HepG2 (cell line): Measurements from ENCODE around the gene SLIT1. TPM values are rescaled to one million over a fixed set of nuclear protein-coding genes. Genes with fewer than 3 reads are reported as not detected.

Experiments
- ATAC-seq: fragments of 200-7000 bp; cut with Tn5 transposase; 3 replicates; pipeline ENCODE4 v1.9.1; 2020; ENCODE audit warnings: mild to moderate bottlenecking, moderate library complexity
- BruUV-seq: library from RNA; stranded (reverse); fragments of 400-500 nt; replicated peaks from 2 replicates; lab custom pipeline; 2021; lab: Mats Ljungman, UMichigan
- CTCF ChIA-PET: fragments of 300-600 bp; formaldehyde crosslinking; extraction: SDS; loops from one replicate; lab custom pipeline; 2021; ENCODE audit warnings: low total read pairs, inconsistent platforms, low intra/inter-chr PET ratio; lab: Yijun Ruan, JAX
- POLR2A ChIA-PET: fragments of 350-600 bp; sonication (Branson Sonifier 250); formaldehyde crosslinking; loops from one replicate; lab custom pipeline; 2020; ENCODE audit warnings: antibody characterized with exemption, inconsistent platforms; lab: Yijun Ruan, JAX
- DNase-seq: peaks from one replicate; pipeline ENCODE4 v3.0.0-alpha.2; 2015; ENCODE audit warnings: low spot score
- FAIRE-seq: peaks from 3 replicates; lab custom pipeline; 2011; peaks lifted over from hg19 to GRCh38; lab: Jason Lieb, UNC
- H2AFZ ChIP-seq: one replicate; pipeline ENCODE4 v1.6.1; 2011; ENCODE audit warnings: low read length, inconsistent platforms
- H3K27ac ChIP-seq: fragments of 300-600 bp; 3 replicates; pipeline ENCODE4 v1.8.0; 2011; ENCODE audit warnings: mixed run types, mild to moderate bottlenecking, mixed read lengths, low read length, inconsistent platforms; ENCODE audit not compliant: insufficient read depth; ENCODE audit errors: extremely low read length
- H3K27me3 ChIP-seq, 2 experiments: fragments of 200-600 bp in 1 of 2; 2 replicates in 1 of 2; 3 replicates in 1 of 2; pipeline versions ENCODE4 v1.6.0 to v1.8.0; 2011; ENCODE audit warnings: low read length in 2 of 2, mild to moderate bottlenecking in 2 of 2, moderate library complexity in 2 of 2, inconsistent platforms in 1 of 2; ENCODE audit not compliant: insufficient read depth in 2 of 2, control insufficient read depth in 1 of 2
- H3K36me3 ChIP-seq, 2 experiments: fragments of 200-600 bp in 1 of 2; replicated peaks in 1 of 2; 2 replicates in 1 of 2; 3 replicates in 1 of 2; pipeline versions ENCODE4 v1.5.1 to v1.8.0; 2011; ENCODE audit warnings: low read length in 2 of 2, inconsistent platforms in 1 of 2; ENCODE audit not compliant: insufficient read depth in 2 of 2, control insufficient read depth in 1 of 2
- H3K4me1 ChIP-seq: 2 replicates; pipeline ENCODE4 v1.5.1; 2012; ENCODE audit warnings: low read length, inconsistent platforms; ENCODE audit not compliant: insufficient read depth
- H3K4me2 ChIP-seq: 2 replicates; pipeline ENCODE4 v1.6.0; 2011; ENCODE audit warnings: low read depth, low read length, inconsistent platforms
- H3K4me3 ChIP-seq, 3 experiments: fragments of 200-600 bp in 1 of 3; sonication (generic), shearing (Covaris generic) in 1 of 3; replicated peaks in 1 of 3; 2 replicates each; pipeline ENCODE4 v1.5.1; 2011 to 2016; ENCODE audit warnings: low read length in 3 of 3, inconsistent platforms in 2 of 3, low read depth in 2 of 3, mild to moderate bottlenecking in 2 of 3, control low read depth in 1 of 3, mixed read lengths in 1 of 3; ENCODE audit not compliant: insufficient read depth in 1 of 3
- H3K79me2 ChIP-seq: one replicate; pipeline ENCODE4 v1.6.1; 2011; ENCODE audit warnings: low read length, inconsistent platforms; ENCODE audit not compliant: insufficient read depth
- H3K9ac ChIP-seq: 2 replicates; pipeline ENCODE4 v1.6.0; 2011; ENCODE audit warnings: mild to moderate bottlenecking, low read depth, low read length, inconsistent platforms; ENCODE audit not compliant: insufficient read depth
- H3K9me3 ChIP-seq: 2 replicates; pipeline ENCODE4 v1.5.1; 2012; ENCODE audit warnings: mild to moderate bottlenecking, low read length
- H4K20me1 ChIP-seq: 2 replicates; pipeline ENCODE4 v1.6.0; 2011; ENCODE audit warnings: inconsistent platforms, mild to moderate bottlenecking, low read length, moderate library complexity; ENCODE audit not compliant: insufficient read depth
- CBX1 ChIP-seq: IDR thresholded peaks from one replicate; pipeline ENCODE4 v1.6.1; 2016; ENCODE audit warnings: antibody characterized with exemption, low read depth
- FOXM1 ChIP-seq: sonication (generic); formaldehyde crosslinking; IDR thresholded peaks from 2 replicates; pipeline ENCODE4 v1.5.0; 2020; ENCODE audit warnings: missing genetic modification reagents
- GABPB1 ChIP-seq: IDR thresholded peaks from 2 replicates; pipeline ENCODE4 v1.6.1; 2016; ENCODE audit warnings: mild to moderate bottlenecking, missing genetic modification reagents, moderate library complexity, missing compliant biosample characterization
- HNRNPL ChIP-seq: fragments of 200-400 bp; formaldehyde crosslinking; IDR thresholded peaks from 2 replicates; pipeline ENCODE4 v1.6.1; 2017; ENCODE audit warnings: mild to moderate bottlenecking, low read depth, low read length
- MED1 ChIP-seq: sonication (generic); formaldehyde crosslinking; IDR thresholded peaks from 2 replicates; pipeline ENCODE4 v1.4.0; 2020; ENCODE audit warnings: missing genetic modification reagents
- NR2C2 ChIP-seq: sonication (generic); formaldehyde crosslinking; IDR thresholded peaks from 2 replicates; pipeline ENCODE4 v1.4.0; 2020; ENCODE audit warnings: missing genetic modification reagents, mild to moderate bottlenecking, moderate library complexity, borderline replicate concordance
- RERE ChIP-seq: IDR thresholded peaks from 2 replicates; pipeline ENCODE4 v1.6.1; 2016; ENCODE audit warnings: low read depth, missing genetic modification reagents, missing compliant biosample characterization
- TFAP4 ChIP-seq: sonication (generic); IDR thresholded peaks from 2 replicates; pipeline ENCODE4 v1.6.1; 2016; ENCODE audit warnings: low read depth, borderline replicate concordance
- ZFY ChIP-seq: sonication (generic); formaldehyde crosslinking; IDR thresholded peaks from 2 replicates; pipeline ENCODE4 v1.4.0; 2020; ENCODE audit warnings: missing genetic modification reagents
- ZNF18 ChIP-seq: sonication (generic); formaldehyde crosslinking; IDR thresholded peaks from 2 replicates; pipeline ENCODE4 v1.8.0; 2022; ENCODE audit warnings: mild to moderate bottlenecking, missing genetic modification reagents; ENCODE audit not compliant: insufficient replicate concordance
- ZNF235 ChIP-seq: sonication (generic); formaldehyde crosslinking; IDR thresholded peaks from 2 replicates; pipeline ENCODE4 v1.8.1; 2023; ENCODE audit warnings: mild to moderate bottlenecking, missing genetic modification reagents, borderline replicate concordance
- ZNF317 ChIP-seq: sonication (generic); formaldehyde crosslinking; IDR thresholded peaks from 2 replicates; pipeline ENCODE4 v1.5.0; 2020; ENCODE audit warnings: mild to moderate bottlenecking, missing genetic modification reagents
- ZNF510 ChIP-seq: sonication (generic); formaldehyde crosslinking; IDR thresholded peaks from 2 replicates; pipeline ENCODE4 v1.4.0; 2020; ENCODE audit warnings: low read depth, mild to moderate bottlenecking, missing genetic modification reagents
- ZNF577 ChIP-seq: sonication (generic); formaldehyde crosslinking; IDR thresholded peaks from 2 replicates; pipeline ENCODE4 v1.4.0; 2020; ENCODE audit warnings: mild to moderate bottlenecking, low read depth, missing genetic modification reagents, borderline replicate concordance
- ZNF703 ChIP-seq: sonication (generic); formaldehyde crosslinking; IDR thresholded peaks from 2 replicates; pipeline ENCODE4 v1.5.1; 2020; ENCODE audit warnings: missing genetic modification reagents, mild to moderate bottlenecking, moderate library complexity, borderline replicate concordance
- ZNF747 ChIP-seq: sonication (generic); formaldehyde crosslinking; IDR thresholded peaks from 2 replicates; pipeline ENCODE4 v1.8.1; 2023; ENCODE audit warnings: missing genetic modification reagents, mild to moderate bottlenecking, borderline replicate concordance
- WGBS: methylation state at CpG from one replicate; pipeline ENCODE4 v1.1.6; 2017; ENCODE audit warnings: low lambda C conversion rate; 5-methylcytosine and 5-hydroxymethylcytosine counted together
- in situ Hi-C: cut with HindIII; loops from 2 replicates; pipeline ENCODE4 v1.10.0; 2017; ENCODE audit warnings: low pct_unique_long_range_greater_than_20kb; ENCODE audit not compliant: extremely low pct_ligation_motif_present
- intact Hi-C: fragments of 100-400 bp; cut with micrococcal nuclease; formaldehyde crosslinking; loops from one replicate; pipeline ENCODE4 v1.10.0; 2022; ENCODE audit not compliant: unreplicated experiment
- polyA plus RNA-seq, 8 experiments: library from polyadenylated mRNA; depleted of rRNA in 3 of 8; stranded (reverse) in 7 of 8; unstranded in 1 of 8; fragments of >200 nt; fragmentation: Illumina TruSeq in 4 of 8; extraction: Trizol in 4 of 8; gene quantifications; 2 replicates each; pipeline versions ENCODE4 v1.2.1 to v1.2.3, GENCODE V29; 2011 to 2016; ENCODE audit warnings: low read depth in 4 of 8, missing spikeins in 1 of 8, mixed read lengths in 1 of 8; ENCODE audit not compliant: insufficient read depth in 1 of 8
- total RNA-seq, 5 experiments: library from RNA; depleted of rRNA; stranded (reverse); fragments of >200 nt; fragmentation: Illumina TruSeq; extraction: Trizol; gene quantifications; 2 replicates each; pipeline ENCODE4 v1.2.3, GENCODE V29; 2016; ENCODE audit warnings: low read depth in 1 of 5

SLIT1 gene
- total and polyA plus RNA-seq, 2 of the 13 experiments (the other 11 are each of a cell fraction or from before 2014, with no cell fraction given) = 0.09 to 0.33 TPM

- no CpG with 5 or more reads among the region's 4 CpGs for WGBS
- no peaks in the 10 kb centered on the region for H3K9me3 ChIP-seq
- H3K27me3 ChIP-seq = peaks cover 0 to 18% of the 10 kb centered on the region in 2 experiments; a peak in 3 of 5 replicates
- intact Hi-C loops = no loop called here
- ATAC-seq (no peak), FAIRE-seq (no peak), DNase-seq (no peak)
- H3K4me2 ChIP-seq = no peak overlapping the region
- peaks cover 20% of the 10 kb centered on the region for H3K4me1 ChIP-seq
- H3K4me3 ChIP-seq = no peak overlapping the region
- no peaks in the 10 kb centered on the region for H3K79me2 ChIP-seq
- CTCF ChIA-PET = no interaction called here
- no TSS peak for BruUV-seq
- in situ Hi-C loops = no loop called here
- H4K20me1 ChIP-seq = no peaks in the 10 kb centered on the region
- H2AFZ ChIP-seq = no peak overlapping the region
- POLR2A ChIA-PET = no interaction called here
- H3K36me3 ChIP-seq = no peaks in the 10 kb centered on the region
- H3K9ac ChIP-seq = no peak overlapping the region
- H3K27ac ChIP-seq = no peak overlapping the region
- TF ChIP-seq CBX1 (no peak), ZNF317 (CRISPR knock-in tag) (no peak), ZNF747 (CRISPR knock-in tag) (no peak), HNRNPL (no peak), TFAP4 (no peak), GABPB1 (no peak), ZNF510 (no peak), ZNF18 (no peak), ZNF703 (CRISPR knock-in tag) (no peak), ZNF577 (no peak), ZFY (CRISPR knock-in tag) (no peak), RERE (CRISPR knock-in tag) (no peak), FOXM1 (CRISPR knock-in tag) (no peak), MED1 (CRISPR knock-in tag) (no peak), ZNF235 (CRISPR knock-in tag) (no peak), NR2C2 (CRISPR knock-in tag) (no peak)
Measured at GRCh38 chr10:97058521-97058920, 127.2 kb downstream of the SLIT1 start.
